Upper lobe of right lung (tissue), 1 donor: Measurements from ENCODE around the gene PROCA1. TPM values are rescaled to one million over a fixed set of nuclear protein-coding genes. Genes with fewer than 3 reads are reported as not detected.
A peak's percentile ranks its signal among the peaks of the same experiment; 100 is the strongest.
"Not testable (repeated sequence)": the region's sequence is repeated elsewhere in the genome, so short reads cannot be mapped to it uniquely, and the experiment has no call there.

Experiments used
- ATAC-seq: fragments of 200-7000 bp; cut with Tn5 transposase; one replicate; pipeline ENCODE4 v1.9.1; 2020; ENCODE audit warnings: mild to moderate bottlenecking, moderate library complexity
- DNase-seq: peaks from one replicate; pipeline ENCODE4 v3.0.0-alpha.2; 2020
- H3K27ac ChIP-seq: fragments of 200-600 bp; one replicate; pipeline ENCODE4 v1.8.0; 2022
- H3K27me3 ChIP-seq: fragments of 200-600 bp; one replicate; pipeline ENCODE4 v1.8.0; 2022; ENCODE audit warnings: mild to moderate bottlenecking
- H3K36me3 ChIP-seq: fragments of 200-600 bp; one replicate; pipeline ENCODE4 v1.8.0; 2022
- H3K4me1 ChIP-seq: fragments of 200-600 bp; one replicate; pipeline ENCODE4 v1.8.0; 2022
- H3K4me3 ChIP-seq: fragments of 200-600 bp; one replicate; pipeline ENCODE4 v1.8.0; 2022; ENCODE audit warnings: mild to moderate bottlenecking
- H3K9me3 ChIP-seq: fragments of 200-600 bp; one replicate; pipeline ENCODE4 v1.8.0; 2022
- CTCF ChIP-seq: fragments of 200-600 bp; IDR thresholded peaks from one replicate; pipeline ENCODE4 v1.8.0; 2022; ENCODE audit warnings: antibody characterized with exemption
- intact Hi-C: fragments of 100-400 bp; cut with DNase I; formaldehyde crosslinking; loops from one replicate; pipeline ENCODE4 v1.11.0; 2022
- total RNA-seq: library from RNA; stranded (reverse); fragmentation: NEBNext Ultra II Directional; extraction: Animal tissue kit (Norgen Biotek cat#: 25700); gene quantifications from one replicate; pipeline ENCODE4 v1.2.1, GENCODE V29; 2021
- donor health status: DM: no; HTN: yes; CAD: no; lungs with severe emphysema.

PROCA1 gene
- total RNA-seq, 1 donor from 2014 or later: 3.3 TPM

GRCh38 chr17:28723159-28723835 lies 11.6 kb upstream of the PROCA1 start:
- H3K4me1 ChIP-seq: peaks cover 55% of the 10 kb centered on the region
- TF ChIP-seq CTCF: no peak
- H3K27ac ChIP-seq: no peak overlapping the region

GRCh38 chr17:28722417-28723158 lies 10.9 kb upstream of the PROCA1 start:
- ATAC-seq (no peak), DNase-seq (no peak)
- intact Hi-C loops: no loop called here
- Histone ChIP-seq H3K27ac (peak overlapping the region; percentile 24), H3K9me3 (no peaks in the 10 kb centered on the region), H3K27me3 (no peaks in the 10 kb centered on the region), H3K4me1 (peaks cover 55% of the 10 kb centered on the region), H3K4me3 (peak overlapping the region; percentile 0), H3K36me3 (peaks cover 41% of the 10 kb centered on the region)
- TF ChIP-seq CTCF: no peak

More at GRCh38 chr17:28723159-28723835, 11.6 kb upstream of the PROCA1 start:
- no peak for DNase-seq
- Histone ChIP-seq H3K27me3 (no peaks in the 10 kb centered on the region), H3K36me3 (peaks cover 41% of the 10 kb centered on the region), H3K9me3 (no peaks in the 10 kb centered on the region), H3K4me3 (no peak overlapping the region)
- no peak for ATAC-seq
- intact Hi-C loops: no loop called here

GRCh38 chr17:28720997-28721329 lies 9.3 kb upstream of the PROCA1 start:
- intact Hi-C loops, H3K27ac ChIP-seq, ATAC-seq, H3K27me3 ChIP-seq, DNase-seq, H3K9me3 ChIP-seq: not testable (repeated sequence)
- H3K36me3 ChIP-seq: peaks cover 41% of the 10 kb centered on the region
- peaks cover 60% of the 10 kb centered on the region for H3K4me1 ChIP-seq
- peak overlapping the region; percentile 86 for H3K4me3 ChIP-seq

GRCh38 chr17:28720247-28720996 lies 8.7 kb upstream of the PROCA1 start:
- Histone ChIP-seq H3K27ac (peak overlapping the region; percentile 86), H3K36me3 (peaks cover 41% of the 10 kb centered on the region), H3K4me1 (peaks cover 56% of the 10 kb centered on the region), H3K9me3 (no peaks in the 10 kb centered on the region), H3K4me3 (peak overlapping the region; percentile 86), H3K27me3 (no peaks in the 10 kb centered on the region)
- intact Hi-C loops: no loop called here
- no peak for TF ChIP-seq CTCF
- DNase-seq (no peak), ATAC-seq (no peak)

GRCh38 chr17:28719021-28719433 lies 7.3 kb upstream of the PROCA1 start:
- Histone ChIP-seq H3K27me3 (no peaks in the 10 kb centered on the region), H3K4me1 (peaks cover 53% of the 10 kb centered on the region), H3K9me3 (no peaks in the 10 kb centered on the region), H3K27ac (peak overlapping the region; percentile 86), H3K36me3 (peaks cover 44% of the 10 kb centered on the region), H3K4me3 (peak overlapping the region; percentile 86)
- intact Hi-C loops: no loop called here
- TF ChIP-seq CTCF: no peak
- DNase-seq: no peak
- no peak for ATAC-seq
